ENCODE results near the gene TAF1B. TPM values are rescaled to one million over a fixed set of nuclear protein-coding genes. Genes with fewer than 3 reads are reported as not detected.
"Not testable (repeated sequence)": the region's sequence is repeated elsewhere in the genome, so short reads cannot be mapped to it uniquely, and the experiment has no call there.

Gene TAF1B
- total RNA-seq, 4 donors from 2014 or later = 10.8 to 21.4 (median 17.9) TPM

- no peak overlapping the region for H3K27ac ChIP-seq
- no peaks in the 10 kb centered on the region for H3K36me3 ChIP-seq
- no peak for DNase-seq (ENCODE audit: low spot score in 2 of 2)
- no peaks in the 10 kb centered on the region for H3K9me3 ChIP-seq
- TF ChIP-seq EP300 (IDR thresholded peaks at IDR 0.05) = no peak
- no peak for TF ChIP-seq CTCF (IDR thresholded peaks at IDR 0.05)
- TF ChIP-seq POLR2A (IDR thresholded peaks at IDR 0.05) = no peak
- H3K27me3 ChIP-seq = no peaks in the 10 kb centered on the region
- H3K4me1 ChIP-seq = no peaks in the 10 kb centered on the region
- no peak overlapping the region for H3K4me3 ChIP-seq
- WGBS, 2 donors = 69 to 76% methylated on average over 5 of the region's 5 CpGs
These were observed 18.1 kb upstream of the TAF1B start for GRCh38 chr2:9824956-9825720.

- Histone ChIP-seq H3K36me3 (no peaks in the 10 kb centered on the region), H3K27me3 (no peaks in the 10 kb centered on the region), H3K9me3 (no peaks in the 10 kb centered on the region), H3K4me3 (no peak overlapping the region), H3K27ac (no peak overlapping the region), H3K4me1 (no peaks in the 10 kb centered on the region)
- DNase-seq (ENCODE audit: low spot score in 2 of 2) = no peak
- 76 to 89% methylated on average over 4 of the region's 4 CpGs for WGBS, 2 donors
- TF ChIP-seq CTCF (IDR thresholded peaks at IDR 0.05) (no peak), EP300 (IDR thresholded peaks at IDR 0.05) (no peak), POLR2A (IDR thresholded peaks at IDR 0.05) (no peak)
These were observed 17.1 kb upstream of the TAF1B start for GRCh38 chr2:9826208-9826607.

- Histone ChIP-seq H3K9me3 (no peaks in the 10 kb centered on the region), H3K27me3 (no peaks in the 10 kb centered on the region), H3K4me3 (no peak overlapping the region), H3K36me3 (no peaks in the 10 kb centered on the region), H3K4me1 (no peaks in the 10 kb centered on the region), H3K27ac (no peak overlapping the region)
- no peak for DNase-seq (ENCODE audit: low spot score in 2 of 2)
- 64 to 72% methylated on average over 5 of the region's 5 CpGs for WGBS, 2 donors
- TF ChIP-seq POLR2A (IDR thresholded peaks at IDR 0.05) (no peak), CTCF (IDR thresholded peaks at IDR 0.05) (no peak)
These were observed 12.4 kb upstream of the TAF1B start for GRCh38 chr2:9830685-9831410.

GRCh38 chr2:9831670-9832069 is 11.6 kb upstream of the TAF1B start:
- no peak for DNase-seq (ENCODE audit: low spot score in 2 of 2)
- TF ChIP-seq POLR2A (IDR thresholded peaks at IDR 0.05) (no peak), CTCF (IDR thresholded peaks at IDR 0.05) (no peak), EP300 (IDR thresholded peaks at IDR 0.05) (no peak)
- Histone ChIP-seq H3K4me3 (no peak overlapping the region), H3K9me3 (no peaks in the 10 kb centered on the region), H3K36me3 (no peaks in the 10 kb centered on the region), H3K4me1 (no peaks in the 10 kb centered on the region), H3K27ac (no peak overlapping the region), H3K27me3 (no peaks in the 10 kb centered on the region)
- WGBS, 2 donors = 73 to 74% methylated on average over 6 of the region's 6 CpGs

GRCh38 chr2:9832586-9832985 is 10.7 kb upstream of the TAF1B start:
- H3K36me3 ChIP-seq = no peaks in the 10 kb centered on the region
- WGBS, 2 donors = 89 to 94% methylated on average over 1 of the region's 1 CpG
- no peak for DNase-seq (ENCODE audit: low spot score in 2 of 2)
- H3K27me3 ChIP-seq = no peaks in the 10 kb centered on the region
- H3K4me3 ChIP-seq = no peak overlapping the region
- no peak overlapping the region for H3K27ac ChIP-seq
- H3K4me1 ChIP-seq = no peaks in the 10 kb centered on the region
- no peak for TF ChIP-seq POLR2A (IDR thresholded peaks at IDR 0.05)
- no peak for TF ChIP-seq CTCF (IDR thresholded peaks at IDR 0.05)
- no peak for TF ChIP-seq EP300 (IDR thresholded peaks at IDR 0.05)
- no peaks in the 10 kb centered on the region for H3K9me3 ChIP-seq

GRCh38 chr2:9835068-9835467 is 8.2 kb upstream of the TAF1B start:
- not testable (repeated sequence) for H3K27me3 ChIP-seq; H3K4me1 ChIP-seq; H3K27ac ChIP-seq; DNase-seq (ENCODE audit: low spot score in 2 of 2); H3K4me3 ChIP-seq; H3K9me3 ChIP-seq; H3K36me3 ChIP-seq
- 89 to 95% methylated on average over 1 of the region's 1 CpG for WGBS, 2 donors
